ENCODE measurements around the gene ACBD6.

Gene ACBD6

GRCh38 chr1:180513531-180513930, 11.2 kb upstream of the ACBD6 start:
- no peaks in the 10 kb centered on the region for H3K36me3 ChIP-seq (ENCODE audit: control insufficient read depth, insufficient read depth, low read length)
- no peaks in the 10 kb centered on the region for H3K27me3 ChIP-seq (replicated peaks; ENCODE audit: control insufficient read depth, insufficient read depth, low read length, poor library complexity, severe bottlenecking)
- no peaks in the 10 kb centered on the region for H3K9me3 ChIP-seq (ENCODE audit: control insufficient read depth, low read length)
- DNase-seq: no peak
- H3K27ac ChIP-seq (ENCODE audit: insufficient read depth, low read length, poor library complexity, severe bottlenecking): no peak overlapping the region
- H3K4me1 ChIP-seq (ENCODE audit: control insufficient read depth, insufficient read depth, low read length, poor library complexity, severe bottlenecking): peaks cover 4% of the 10 kb centered on the region
- H3K4me3 ChIP-seq (ENCODE audit: insufficient read depth, low read depth, low read length, poor library complexity, severe bottlenecking): no peak overlapping the region

- Histone ChIP-seq H3K27me3 (replicated peaks; ENCODE audit: control insufficient read depth, insufficient read depth, low read length, poor library complexity, severe bottlenecking) (no peaks in the 10 kb centered on the region), H3K9me3 (ENCODE audit: control insufficient read depth, low read length) (no peaks in the 10 kb centered on the region)
Measured at GRCh38 chr1:180510882-180511281, 8.5 kb upstream of the ACBD6 start.

GRCh38 chr1:180508725-180509097, 6.3 kb upstream of the ACBD6 start:
- H3K27ac ChIP-seq (ENCODE audit: insufficient read depth, low read length, poor library complexity, severe bottlenecking): no peak overlapping the region
- DNase-seq: no peak
- no peaks in the 10 kb centered on the region for H3K27me3 ChIP-seq (replicated peaks; ENCODE audit: control insufficient read depth, insufficient read depth, low read length, poor library complexity, severe bottlenecking)
- H3K4me1 ChIP-seq (ENCODE audit: control insufficient read depth, insufficient read depth, low read length, poor library complexity, severe bottlenecking): no peaks in the 10 kb centered on the region
- H3K9me3 ChIP-seq (ENCODE audit: control insufficient read depth, low read length): no peaks in the 10 kb centered on the region
- H3K4me3 ChIP-seq (ENCODE audit: insufficient read depth, low read depth, low read length, poor library complexity, severe bottlenecking): no peak overlapping the region
- H3K36me3 ChIP-seq (ENCODE audit: control insufficient read depth, insufficient read depth, low read length): no peaks in the 10 kb centered on the region

More at GRCh38 chr1:180510882-180511281, 8.5 kb upstream of the ACBD6 start:
- H3K4me1 ChIP-seq (ENCODE audit: control insufficient read depth, insufficient read depth, low read length, poor library complexity, severe bottlenecking): peaks cover 3% of the 10 kb centered on the region
- H3K36me3 ChIP-seq (ENCODE audit: control insufficient read depth, insufficient read depth, low read length): no peaks in the 10 kb centered on the region
- no peak overlapping the region for H3K27ac ChIP-seq (ENCODE audit: insufficient read depth, low read length, poor library complexity, severe bottlenecking)
- DNase-seq: no peak
- H3K4me3 ChIP-seq (ENCODE audit: insufficient read depth, low read depth, low read length, poor library complexity, severe bottlenecking): no peak overlapping the region

DNA sequence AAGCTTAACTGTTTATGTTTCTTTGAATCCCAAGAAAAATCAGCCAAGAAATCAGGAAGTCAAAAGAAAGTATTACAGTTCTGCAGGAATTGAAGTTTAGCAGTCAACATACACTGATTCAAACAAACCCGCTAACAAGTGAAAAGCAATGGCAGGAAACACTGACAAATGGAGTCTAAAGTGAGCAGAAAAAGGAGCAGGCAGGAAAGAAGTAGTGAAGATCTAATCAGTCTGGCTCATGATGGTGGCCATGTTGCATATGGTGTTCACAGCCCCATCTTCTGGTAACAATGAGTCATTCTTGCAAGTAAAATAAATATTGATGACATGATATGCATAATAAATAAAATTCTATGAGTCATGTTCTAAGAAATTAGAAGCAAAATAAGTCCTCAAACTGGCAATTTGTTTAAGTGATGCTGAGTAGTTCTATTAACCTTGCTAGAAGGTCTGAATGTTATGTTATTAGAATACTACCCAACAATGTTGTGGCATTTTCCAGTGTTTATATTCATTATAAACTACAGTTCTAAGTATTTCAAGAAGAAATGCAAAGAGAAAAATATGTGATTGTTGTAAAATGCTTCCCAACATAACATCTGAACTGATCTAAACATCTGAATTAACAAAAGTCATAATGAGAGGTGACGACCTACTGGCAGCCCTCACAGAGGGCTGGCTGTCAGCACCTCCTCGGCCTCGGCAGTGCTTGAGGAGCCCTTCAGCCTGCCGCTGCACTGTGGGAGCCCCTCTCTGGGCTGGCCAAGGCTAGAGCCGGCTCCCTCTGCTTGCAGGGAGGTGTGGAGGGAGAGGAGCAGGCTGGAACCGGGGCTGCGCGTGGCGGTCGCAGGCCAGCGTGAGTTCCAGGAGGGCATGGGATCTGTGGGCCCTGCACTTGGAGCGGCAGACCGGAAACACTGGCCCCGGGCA, 5.7 kb upstream of the ACBD6 start:
- no peak for DNase-seq
- H3K27ac ChIP-seq (ENCODE audit: insufficient read depth, low read length, poor library complexity, severe bottlenecking): no peak overlapping the region

GRCh38 chr1:180505732-180506335, 3.5 kb upstream of the ACBD6 start:
- peaks cover 5% of the 10 kb centered on the region for H3K4me1 ChIP-seq (ENCODE audit: control insufficient read depth, insufficient read depth, low read length, poor library complexity, severe bottlenecking)
- no peak overlapping the region for H3K4me3 ChIP-seq (ENCODE audit: insufficient read depth, low read depth, low read length, poor library complexity, severe bottlenecking)
- H3K27ac ChIP-seq (ENCODE audit: insufficient read depth, low read length, poor library complexity, severe bottlenecking): no peak overlapping the region
- H3K27me3 ChIP-seq (replicated peaks; ENCODE audit: control insufficient read depth, insufficient read depth, low read length, poor library complexity, severe bottlenecking): no peaks in the 10 kb centered on the region
- H3K36me3 ChIP-seq (ENCODE audit: control insufficient read depth, insufficient read depth, low read length): no peaks in the 10 kb centered on the region
- DNase-seq: no peak
- H3K9me3 ChIP-seq (ENCODE audit: control insufficient read depth, low read length): no peaks in the 10 kb centered on the region

More for the DNA sequence above, 5.7 kb upstream of the ACBD6 start:
- H3K4me1 ChIP-seq (ENCODE audit: control insufficient read depth, insufficient read depth, low read length, poor library complexity, severe bottlenecking): no peaks in the 10 kb centered on the region
- no peaks in the 10 kb centered on the region for H3K9me3 ChIP-seq (ENCODE audit: control insufficient read depth, low read length)
- no peak overlapping the region for H3K4me3 ChIP-seq (ENCODE audit: insufficient read depth, low read depth, low read length, poor library complexity, severe bottlenecking)
- no peaks in the 10 kb centered on the region for H3K36me3 ChIP-seq (ENCODE audit: control insufficient read depth, insufficient read depth, low read length)
- H3K27me3 ChIP-seq (replicated peaks; ENCODE audit: control insufficient read depth, insufficient read depth, low read length, poor library complexity, severe bottlenecking): no peaks in the 10 kb centered on the region

DNA sequence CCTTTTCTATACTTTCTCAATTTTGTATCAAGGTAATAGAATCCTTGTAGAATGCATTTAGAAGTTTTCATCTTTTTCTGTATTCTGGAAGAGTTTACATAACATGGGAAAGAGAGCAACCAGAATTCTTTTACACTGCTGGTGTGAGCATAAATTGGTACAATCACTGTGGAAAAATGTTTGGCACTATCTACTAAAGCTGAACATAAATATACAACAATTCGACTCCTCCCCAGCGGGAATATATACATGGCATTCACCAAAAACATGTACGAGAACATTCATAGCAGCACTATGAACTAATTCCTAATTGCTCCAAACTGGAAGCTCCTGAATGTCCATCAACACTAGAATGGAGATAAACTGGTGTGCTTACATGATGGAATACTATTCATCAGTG, 1.8 kb upstream of the ACBD6 start:
- DNase-seq: no peak
- H3K27me3 ChIP-seq (replicated peaks; ENCODE audit: control insufficient read depth, insufficient read depth, low read length, poor library complexity, severe bottlenecking): no peaks in the 10 kb centered on the region

DNA sequence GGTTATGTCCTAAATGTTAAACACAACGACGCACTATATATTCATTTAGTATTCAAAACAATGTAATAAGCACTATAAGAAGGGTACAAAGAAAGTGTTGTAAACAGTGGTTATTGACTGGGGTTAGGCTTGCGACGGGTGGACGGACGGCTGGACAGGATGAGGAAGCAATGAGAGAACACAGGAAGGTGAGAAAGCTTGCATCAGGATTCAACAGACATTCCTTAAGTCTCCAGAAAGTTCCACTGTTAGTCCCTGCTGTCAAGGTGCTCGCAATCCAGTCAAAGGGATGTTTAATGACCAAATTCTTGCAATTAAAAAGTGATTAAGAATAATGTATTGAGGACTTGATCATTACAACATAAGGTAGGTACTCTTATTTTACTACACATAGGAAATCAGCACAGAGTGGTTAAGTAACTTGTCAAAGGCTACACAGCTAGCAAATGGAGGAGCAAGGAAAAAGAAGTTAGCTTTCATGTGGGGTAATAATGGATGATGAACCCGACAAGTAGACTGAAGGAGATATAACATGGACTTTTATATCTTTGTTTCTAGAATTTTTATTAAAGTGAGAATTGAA, 994 bp upstream of the ACBD6 start:
- H3K4me3 ChIP-seq (ENCODE audit: insufficient read depth, low read depth, low read length, poor library complexity, severe bottlenecking): peak overlapping the region; percentile 98

More for the DNA sequence above, 1.8 kb upstream of the ACBD6 start:
- Histone ChIP-seq H3K4me3 (ENCODE audit: insufficient read depth, low read depth, low read length, poor library complexity, severe bottlenecking) (no peak overlapping the region), H3K9me3 (ENCODE audit: control insufficient read depth, low read length) (no peaks in the 10 kb centered on the region), H3K4me1 (ENCODE audit: control insufficient read depth, insufficient read depth, low read length, poor library complexity, severe bottlenecking) (peaks cover 5% of the 10 kb centered on the region), H3K27ac (ENCODE audit: insufficient read depth, low read length, poor library complexity, severe bottlenecking) (no peak overlapping the region), H3K36me3 (ENCODE audit: control insufficient read depth, insufficient read depth, low read length) (no peaks in the 10 kb centered on the region)

DNA sequence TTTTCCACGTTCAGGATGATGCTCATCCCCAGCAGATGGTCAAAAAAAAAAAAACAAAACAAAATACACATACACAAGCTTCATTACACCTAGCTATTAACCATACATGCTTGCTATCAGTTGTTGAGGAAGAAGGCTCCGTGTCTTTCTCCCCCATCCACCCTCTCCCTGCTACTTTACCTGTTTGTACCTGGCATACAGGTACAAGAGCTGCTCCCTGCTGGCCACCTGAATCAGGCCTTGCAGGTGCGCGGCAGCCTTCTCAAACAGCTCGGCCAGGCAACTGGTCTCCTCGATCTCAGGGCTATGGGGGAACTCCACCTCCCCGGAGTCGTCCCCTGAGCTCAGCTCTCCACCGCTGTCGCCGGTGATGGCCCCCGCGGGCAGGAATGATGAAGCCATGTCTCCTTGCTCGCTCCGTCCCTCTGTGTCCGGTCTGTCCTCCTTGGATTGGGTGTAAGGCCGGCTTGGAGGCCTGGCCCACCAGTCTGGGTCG, 464 bp downstream of the ACBD6 start:
- H3K27me3 ChIP-seq (replicated peaks; ENCODE audit: control insufficient read depth, insufficient read depth, low read length, poor library complexity, severe bottlenecking): no peaks in the 10 kb centered on the region
- H3K36me3 ChIP-seq (ENCODE audit: control insufficient read depth, insufficient read depth, low read length): no peaks in the 10 kb centered on the region
- peak overlapping the region; percentile 98 for H3K4me3 ChIP-seq (ENCODE audit: insufficient read depth, low read depth, low read length, poor library complexity, severe bottlenecking)
- DNase-seq: peak in 2 of 3 donors; percentile 4 to 8
- peak overlapping the region; percentile 83 for H3K27ac ChIP-seq (ENCODE audit: insufficient read depth, low read length, poor library complexity, severe bottlenecking)
- no peaks in the 10 kb centered on the region for H3K9me3 ChIP-seq (ENCODE audit: control insufficient read depth, low read length)
- peaks cover 5% of the 10 kb centered on the region for H3K4me1 ChIP-seq (ENCODE audit: control insufficient read depth, insufficient read depth, low read length, poor library complexity, severe bottlenecking)

More for the DNA sequence above, 994 bp upstream of the ACBD6 start:
- H3K36me3 ChIP-seq (ENCODE audit: control insufficient read depth, insufficient read depth, low read length): no peaks in the 10 kb centered on the region
- H3K9me3 ChIP-seq (ENCODE audit: control insufficient read depth, low read length): no peaks in the 10 kb centered on the region
- no peaks in the 10 kb centered on the region for H3K27me3 ChIP-seq (replicated peaks; ENCODE audit: control insufficient read depth, insufficient read depth, low read length, poor library complexity, severe bottlenecking)
- peak overlapping the region; percentile 83 for H3K27ac ChIP-seq (ENCODE audit: insufficient read depth, low read length, poor library complexity, severe bottlenecking)
- no peak for DNase-seq
- peaks cover 5% of the 10 kb centered on the region for H3K4me1 ChIP-seq (ENCODE audit: control insufficient read depth, insufficient read depth, low read length, poor library complexity, severe bottlenecking)

- Histone ChIP-seq H3K4me1 (ENCODE audit: control insufficient read depth, insufficient read depth, low read length, poor library complexity, severe bottlenecking) (peaks cover 5% of the 10 kb centered on the region), H3K27ac (ENCODE audit: insufficient read depth, low read length, poor library complexity, severe bottlenecking) (no peak overlapping the region), H3K27me3 (replicated peaks; ENCODE audit: control insufficient read depth, insufficient read depth, low read length, poor library complexity, severe bottlenecking) (no peaks in the 10 kb centered on the region), H3K4me3 (ENCODE audit: insufficient read depth, low read depth, low read length, poor library complexity, severe bottlenecking) (no peak overlapping the region), H3K36me3 (ENCODE audit: control insufficient read depth, insufficient read depth, low read length) (no peaks in the 10 kb centered on the region), H3K9me3 (ENCODE audit: control insufficient read depth, low read length) (no peaks in the 10 kb centered on the region)
- no peak for DNase-seq
Measured at GRCh38 chr1:180500689-180501088, 1.7 kb downstream of the ACBD6 start.

DNA sequence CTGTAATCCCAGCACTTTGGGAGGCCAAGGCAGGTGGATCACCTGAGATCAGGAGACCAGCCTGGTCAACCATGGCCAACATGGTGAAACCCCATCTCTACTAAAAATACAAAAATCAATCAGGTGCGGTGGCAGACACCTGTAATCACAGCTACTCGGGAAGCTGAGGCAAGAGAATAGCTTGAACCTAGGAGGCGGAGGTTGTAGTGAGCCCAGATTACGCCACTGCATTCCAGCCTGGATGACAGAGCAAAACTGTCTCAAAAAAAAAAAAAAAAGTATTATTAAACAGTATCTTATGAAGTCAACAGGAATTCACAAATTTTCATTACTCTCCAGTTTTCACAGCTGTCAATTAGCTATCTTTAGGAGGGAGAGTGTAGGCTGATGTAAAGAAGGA, 3.8 kb downstream of the ACBD6 start:
- Histone ChIP-seq H3K4me1 (ENCODE audit: control insufficient read depth, insufficient read depth, low read length, poor library complexity, severe bottlenecking) (peaks cover 5% of the 10 kb centered on the region), H3K27ac (ENCODE audit: insufficient read depth, low read length, poor library complexity, severe bottlenecking) (no peak overlapping the region), H3K36me3 (ENCODE audit: control insufficient read depth, insufficient read depth, low read length) (peaks cover 7% of the 10 kb centered on the region), H3K4me3 (ENCODE audit: insufficient read depth, low read depth, low read length, poor library complexity, severe bottlenecking) (no peak overlapping the region), H3K27me3 (replicated peaks; ENCODE audit: control insufficient read depth, insufficient read depth, low read length, poor library complexity, severe bottlenecking) (no peaks in the 10 kb centered on the region), H3K9me3 (ENCODE audit: control insufficient read depth, low read length) (no peaks in the 10 kb centered on the region)
- no peak for DNase-seq
